PC-9 (cell line): ENCODE results near the gene GRIP2. TPM values are rescaled to one million over a fixed set of nuclear protein-coding genes. Genes with fewer than 3 reads are reported as not detected.

Source experiments
- BruUV-seq: library from RNA; stranded (reverse); fragments of 400-500 nt; replicated peaks from 2 replicates; lab custom pipeline; 2021; lab: Mats Ljungman, UMichigan
- CTCF ChIA-PET: fragments of 300-600 bp; sonication (Branson Sonifier 250); formaldehyde crosslinking; loops from one replicate; lab custom pipeline; 2022; ENCODE audit warnings: antibody characterized with exemption; lab: Charles Lee
- POLR2A ChIA-PET: fragments of 300-600 bp; sonication (Branson Sonifier 250); formaldehyde crosslinking; loops from one replicate; lab custom pipeline; 2022; ENCODE audit warnings: antibody characterized with exemption; ENCODE audit not compliant: unreplicated experiment; lab: Charles Lee
- DNase-seq, 2 experiments: peaks; one replicate each; pipeline versions ENCODE4 v3.0.0 to v3.0.0-alpha.2; 2015 to 2022; ENCODE audit warnings: mixed read lengths in 1 of 2
- H2AFZ ChIP-seq: fragments of 200-600 bp; sonication (generic); 2 replicates; pipeline ENCODE4 v1.8.1; 2017; ENCODE audit warnings: antibody characterized with exemption
- H3F3A ChIP-seq: fragments of 200-600 bp; sonication (generic); 2 replicates; pipeline ENCODE4 v1.8.1; 2017; ENCODE audit warnings: antibody characterized with exemption, mild to moderate bottlenecking, low read depth; ENCODE audit not compliant: insufficient read depth
- H3K27ac ChIP-seq: fragments of 200-600 bp; sonication (generic); 2 replicates; pipeline ENCODE4 v1.6.1; 2016; ENCODE audit warnings: mixed run types
- H3K27me3 ChIP-seq: fragments of 200-600 bp; sonication (generic); 2 replicates; pipeline ENCODE4 v1.6.1; 2016; ENCODE audit warnings: low read depth, mixed run types; ENCODE audit not compliant: insufficient read depth
- H3K36me3 ChIP-seq: fragments of 200-600 bp; sonication (generic); 2 replicates; pipeline ENCODE4 v1.6.1; 2016; ENCODE audit warnings: low read depth, mixed run types
- H3K4me1 ChIP-seq: fragments of 200-600 bp; sonication (generic); replicated peaks from 2 replicates; pipeline ENCODE4 v1.6.1; 2016; ENCODE audit warnings: mixed run types; ENCODE audit not compliant: insufficient read depth
- H3K4me2 ChIP-seq: fragments of 200-600 bp; sonication (generic); 2 replicates; pipeline ENCODE4 v1.6.1; 2017; ENCODE audit warnings: mixed run types
- H3K4me3 ChIP-seq: fragments of 200-600 bp; sonication (generic); 2 replicates; pipeline ENCODE4 v1.6.1; 2016; ENCODE audit warnings: mixed run types
- H3K79me2 ChIP-seq: fragments of 200-600 bp; sonication (generic); 2 replicates; pipeline ENCODE4 v1.6.1; 2017; ENCODE audit warnings: low read depth, mixed run types
- H3K9me2 ChIP-seq: fragments of 200-600 bp; sonication (generic); 2 replicates; pipeline ENCODE4 v1.8.1; 2017; ENCODE audit warnings: mild to moderate bottlenecking; ENCODE audit not compliant: insufficient read depth
- H3K9me3 ChIP-seq: fragments of 200-600 bp; sonication (generic); 2 replicates; pipeline ENCODE4 v1.8.1; 2016; ENCODE audit warnings: low read depth; ENCODE audit not compliant: insufficient read depth
- H4K20me1 ChIP-seq: fragments of 200-600 bp; sonication (generic); 2 replicates; pipeline ENCODE4 v1.8.1; 2017; ENCODE audit not compliant: insufficient read depth
- CTCF ChIP-seq: fragments of 200-600 bp; sonication (generic); conservative IDR thresholded peaks from 2 replicates; pipeline ENCODE4 v1.6.1; 2017; ENCODE audit warnings: mixed run types, antibody characterized with exemption, mild to moderate bottlenecking, moderate library complexity
- EZH2 ChIP-seq: fragments of 200-600 bp; sonication (generic); IDR thresholded peaks from 2 replicates; pipeline ENCODE4 v1.8.0; 2017; ENCODE audit warnings: antibody characterized with exemption, low read depth
- intact Hi-C: fragments of 100-400 bp; cut with micrococcal nuclease; formaldehyde crosslinking; loops from one replicate; pipeline ENCODE4 v1.10.0; 2022; ENCODE audit not compliant: unreplicated experiment
- total RNA-seq: library from RNA; stranded (reverse); gene quantifications from 2 replicates; pipeline ENCODE4 v1.2.3, GENCODE V29; 2021

Gene GRIP2
- total RNA-seq, 1 experiment from 2014 or later = not detected

- Histone ChIP-seq H3K4me2 (no peak overlapping the region), H3K9me2 (no peaks in the 10 kb centered on the region), H3K36me3 (peaks cover 14% of the 10 kb centered on the region; the same call in 1 of the 2 replicates), H3K4me1 (no peaks in the 10 kb centered on the region), H3K9me3 (no peaks in the 10 kb centered on the region), H3K27ac (no peak overlapping the region), H3F3A (peaks cover 29% of the 10 kb centered on the region), H3K4me3 (no peak overlapping the region), H2AFZ (no peak overlapping the region), H3K79me2 (no peaks in the 10 kb centered on the region), H3K27me3 (no peaks in the 10 kb centered on the region), H4K20me1 (no peaks in the 10 kb centered on the region; the same call in 1 of the 2 replicates)
- POLR2A ChIA-PET = interaction anchor here (0.6 kb wide), 1 partner anchor 78 kb away, joined by 3 read pairs; no protein-coding TSS in a partner anchor
- BruUV-seq = no TSS peak
- CTCF ChIA-PET = no interaction called here
- DNase-seq = no peak
- TF ChIP-seq EZH2 = no peak
- TF ChIP-seq CTCF = no peak
- intact Hi-C loops = no loop called here
Observed at GRCh38 chr3:14464521-14464920, 75.6 kb downstream of the GRIP2 start.

- no peak overlapping the region for H3K4me3 ChIP-seq
- H3K9me2 ChIP-seq = no peaks in the 10 kb centered on the region
- no peak overlapping the region for H2AFZ ChIP-seq
- H3K27me3 ChIP-seq = no peaks in the 10 kb centered on the region
- no peaks in the 10 kb centered on the region for H3K9me3 ChIP-seq
- H3K4me2 ChIP-seq = no peak overlapping the region
- H3F3A ChIP-seq = peaks cover 27% of the 10 kb centered on the region
- no TSS peak for BruUV-seq
- intact Hi-C loops = no loop called here
- CTCF ChIA-PET = no interaction called here
- no peaks in the 10 kb centered on the region for H3K4me1 ChIP-seq
- no peaks in the 10 kb centered on the region for H3K79me2 ChIP-seq
- H3K27ac ChIP-seq = no peak overlapping the region
- H4K20me1 ChIP-seq = no peaks in the 10 kb centered on the region; the same call in 1 of the 2 replicates
- no peak for DNase-seq
- TF ChIP-seq EZH2 (no peak), CTCF (no peak)
- POLR2A ChIA-PET = interaction anchor here (0.6 kb wide), 1 partner anchor 78 kb away, joined by 3 read pairs; no protein-coding TSS in a partner anchor
- peaks cover 18% of the 10 kb centered on the region; the same call in 1 of the 2 replicates for H3K36me3 ChIP-seq
Observed at GRCh38 chr3:14464141-14464465, 76.0 kb downstream of the GRIP2 start.

GRCh38 chr3:14463330-14464140, 76.6 kb downstream of the GRIP2 start:
- TF ChIP-seq EZH2 (no peak), CTCF (no peak)
- Histone ChIP-seq H3F3A (peaks cover 28% of the 10 kb centered on the region; the same call in 1 of the 2 replicates), H3K4me2 (no peak overlapping the region), H3K4me3 (no peak overlapping the region), H2AFZ (no peak overlapping the region), H3K4me1 (no peaks in the 10 kb centered on the region), H3K36me3 (peaks cover 24% of the 10 kb centered on the region; the same call in 1 of the 2 replicates), H3K79me2 (no peaks in the 10 kb centered on the region), H3K27ac (no peak overlapping the region), H3K27me3 (no peaks in the 10 kb centered on the region), H4K20me1 (no peaks in the 10 kb centered on the region; the same call in 1 of the 2 replicates), H3K9me3 (no peaks in the 10 kb centered on the region), H3K9me2 (no peaks in the 10 kb centered on the region)
- POLR2A ChIA-PET = interaction anchor here (0.6 kb wide), 1 partner anchor 79 kb away, joined by 3 read pairs; no protein-coding TSS in a partner anchor
- DNase-seq = no peak
- intact Hi-C loops = no loop called here
- CTCF ChIA-PET = no interaction called here
- BruUV-seq = no TSS peak
